ENCODE measurements around the gene PRKACB.
A peak's percentile ranks its signal among the peaks of the same experiment; 100 is the strongest.

PRKACB gene

DNA sequence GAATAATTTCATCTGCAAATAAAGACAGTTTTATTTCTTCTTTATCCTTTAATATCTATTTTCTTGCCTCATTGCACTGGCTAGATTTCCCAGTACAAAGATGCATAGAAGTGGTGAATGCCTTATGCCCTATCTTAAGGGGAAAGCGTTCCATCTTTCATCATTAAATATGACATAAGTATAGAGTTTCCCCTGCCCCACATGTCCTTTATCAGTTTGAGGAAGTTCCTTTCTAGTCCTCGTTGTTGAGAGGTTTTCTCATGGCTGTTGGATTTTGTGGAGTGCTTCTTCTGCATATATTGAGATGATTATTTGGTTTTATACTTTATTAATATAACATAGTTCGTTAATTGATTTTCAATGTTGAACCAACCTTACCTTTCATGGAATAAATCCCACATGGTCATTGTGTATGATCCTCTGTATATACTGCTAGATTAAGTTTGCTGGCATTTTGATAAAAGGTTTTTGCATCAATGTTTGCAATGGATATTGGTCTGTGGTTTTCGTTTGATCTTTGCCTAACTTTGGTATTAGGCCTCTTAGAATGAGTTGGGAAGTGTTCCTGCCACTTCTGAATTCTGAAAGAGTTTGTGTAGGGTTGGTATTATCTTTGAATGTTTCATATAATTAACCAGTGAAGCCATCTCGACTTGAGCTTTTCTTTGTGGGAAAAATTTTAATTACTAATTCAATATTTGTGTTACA is 15.6 kb downstream of the PRKACB start:
- peak; percentile 63 for DNase-seq

DNA sequence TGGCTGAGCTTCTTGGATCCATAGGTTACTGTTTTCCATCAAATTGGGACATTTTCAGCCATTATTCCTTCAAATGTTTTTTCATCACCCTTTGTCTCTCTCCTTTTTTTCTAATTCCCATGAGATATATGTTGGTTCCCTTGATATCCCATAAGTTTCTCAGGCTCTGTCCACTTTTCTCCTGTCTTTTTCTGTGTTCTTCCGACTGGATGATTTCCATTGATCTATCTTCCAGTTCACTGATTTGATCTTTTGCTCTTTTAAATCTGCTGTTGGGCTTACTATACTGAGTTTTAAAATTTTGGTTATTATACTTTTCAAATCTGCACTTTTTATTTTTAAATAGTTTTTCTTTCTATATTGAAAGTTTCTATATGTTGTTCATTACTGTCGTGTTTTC is 18.2 kb downstream of the PRKACB start:
- DNase-seq, result no peak

DNA sequence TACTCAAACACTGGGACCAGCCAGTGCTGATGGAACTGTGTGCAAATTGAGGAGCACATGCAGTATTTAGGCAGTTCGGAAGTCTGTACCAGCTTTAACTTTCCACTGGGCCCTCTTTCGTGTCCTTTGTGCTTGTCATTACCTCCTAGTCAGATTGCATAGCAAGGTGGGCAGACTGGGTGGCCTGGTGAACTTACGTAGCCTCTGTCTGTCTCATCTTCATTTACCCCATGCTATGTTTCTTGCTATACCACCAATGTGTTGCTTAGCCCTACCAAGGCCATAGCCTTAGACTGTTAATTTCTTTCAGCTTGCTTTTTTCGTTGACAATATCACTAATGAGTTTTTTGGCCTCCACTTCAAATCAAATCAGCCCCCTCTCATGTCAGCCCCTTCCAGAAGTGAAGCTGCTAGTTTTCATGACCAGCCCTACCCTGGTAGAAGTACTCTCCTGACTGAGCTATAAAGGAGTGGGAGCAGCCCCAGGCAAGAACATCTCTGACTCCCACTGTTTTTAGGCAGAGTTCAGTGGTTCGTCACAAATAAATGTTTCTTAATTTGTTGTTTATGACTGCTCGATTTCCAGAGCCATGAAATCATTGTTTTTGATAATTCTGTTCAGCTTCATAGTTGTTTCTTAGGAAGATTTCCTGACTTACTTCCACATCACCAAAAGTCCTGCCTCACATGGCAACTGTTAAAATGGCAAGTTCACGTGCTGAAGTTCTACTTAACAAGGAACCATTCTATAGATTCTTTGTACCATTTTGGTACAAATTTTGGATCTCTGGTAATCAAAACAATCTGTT is 19.3 kb downstream of the PRKACB start:
- no peak for DNase-seq

DNA sequence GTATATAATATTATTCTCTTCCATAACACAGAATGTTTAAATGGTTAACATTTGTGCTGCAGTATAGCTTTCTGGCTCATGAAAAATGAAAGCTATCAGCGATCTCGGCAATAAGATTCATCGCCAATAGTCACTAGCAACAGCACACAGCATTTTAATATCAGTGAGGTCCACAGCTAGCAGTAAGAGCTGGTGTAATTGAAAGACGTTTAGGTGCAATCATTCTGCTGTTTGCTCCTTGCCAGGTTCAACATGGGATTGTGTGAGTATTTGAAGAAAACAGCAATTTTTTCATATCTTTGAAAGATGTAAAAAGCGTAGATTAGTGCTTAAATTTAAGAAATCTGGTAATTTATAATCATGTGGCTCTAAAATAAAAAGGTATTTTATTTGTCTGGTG is 20.1 kb downstream of the PRKACB start:
- DNase-seq, result no peak

DNA sequence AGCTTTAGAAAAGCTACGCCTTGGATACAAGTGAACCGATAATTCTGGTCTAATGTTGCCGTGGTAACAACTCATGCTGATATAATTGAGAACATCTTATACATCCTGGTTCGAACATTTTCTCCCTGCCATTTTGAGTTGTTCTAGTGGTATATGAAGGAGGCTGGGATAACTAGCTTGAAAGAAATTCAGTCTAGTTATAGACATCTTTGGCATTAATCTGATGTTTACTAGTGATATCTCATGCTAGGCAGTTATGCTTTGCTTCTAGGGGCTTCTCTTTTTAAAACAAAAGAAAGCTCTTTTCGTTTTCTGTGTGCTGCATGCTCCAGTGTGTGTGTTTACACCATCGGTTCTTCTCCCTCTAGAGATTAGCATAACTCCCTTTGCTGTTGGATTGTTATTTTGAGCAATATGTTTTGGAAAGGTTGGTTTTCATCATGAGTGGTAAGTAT is 20.5 kb downstream of the PRKACB start:
- DNase-seq, result no peak

DNA sequence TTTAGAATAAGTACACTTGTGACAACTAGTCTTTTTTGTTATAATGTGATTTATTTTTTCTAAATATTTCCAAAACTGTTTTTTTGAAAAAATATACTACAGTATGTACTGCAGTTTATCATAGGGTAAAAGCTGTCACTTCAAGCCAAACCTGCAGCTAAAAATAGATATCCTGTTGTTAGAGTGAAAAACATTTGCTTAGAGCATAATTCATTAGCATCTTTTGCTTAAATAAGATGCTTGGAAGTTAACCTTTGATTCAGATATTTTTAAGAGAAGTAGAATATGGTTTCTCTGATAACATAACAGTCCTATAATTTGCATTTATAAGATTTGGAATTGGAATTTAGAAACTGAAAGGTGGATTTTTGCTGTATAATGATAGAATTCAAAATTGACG is 21.5 kb downstream of the PRKACB start:
- peak; percentile 22 for DNase-seq

DNA sequence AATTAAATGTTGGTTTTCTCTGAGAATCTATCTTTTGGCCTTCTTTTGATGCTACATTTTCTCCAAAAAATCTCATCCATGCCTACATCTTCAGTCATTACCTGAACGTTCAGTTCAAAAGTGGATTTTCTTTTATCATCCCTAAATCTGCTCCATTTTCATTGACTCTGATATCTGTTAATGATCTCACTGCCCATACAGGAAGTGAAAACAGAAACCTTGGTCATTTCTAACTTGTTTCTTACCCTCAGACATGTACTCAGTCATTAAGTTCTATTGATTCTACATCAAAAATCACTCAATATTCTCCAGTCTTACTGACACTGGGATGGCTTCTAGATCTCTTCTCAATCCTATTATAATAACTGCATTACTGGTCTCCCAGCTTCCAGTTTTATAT is 22.7 kb downstream of the PRKACB start:
- no peak for DNase-seq

DNA sequence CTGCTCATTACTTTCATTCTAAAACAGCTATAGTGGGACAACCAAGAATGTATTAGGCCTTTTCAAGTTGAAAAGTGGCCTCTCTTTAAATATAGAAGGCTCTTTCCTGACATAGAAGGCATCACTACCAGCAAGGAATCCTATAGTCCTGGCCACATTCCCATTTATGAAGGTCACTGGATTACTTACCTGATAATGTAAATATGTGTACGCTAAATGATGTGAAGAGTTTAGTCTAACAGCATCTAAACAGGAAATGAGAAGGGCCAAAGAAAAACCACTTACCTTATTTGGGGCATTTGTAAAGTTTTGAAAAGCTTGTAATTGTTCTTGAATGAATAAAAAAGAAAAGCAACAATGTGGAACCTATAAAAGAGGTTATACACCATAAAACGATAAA is 24.7 kb downstream of the PRKACB start:
- no peak for DNase-seq

DNA sequence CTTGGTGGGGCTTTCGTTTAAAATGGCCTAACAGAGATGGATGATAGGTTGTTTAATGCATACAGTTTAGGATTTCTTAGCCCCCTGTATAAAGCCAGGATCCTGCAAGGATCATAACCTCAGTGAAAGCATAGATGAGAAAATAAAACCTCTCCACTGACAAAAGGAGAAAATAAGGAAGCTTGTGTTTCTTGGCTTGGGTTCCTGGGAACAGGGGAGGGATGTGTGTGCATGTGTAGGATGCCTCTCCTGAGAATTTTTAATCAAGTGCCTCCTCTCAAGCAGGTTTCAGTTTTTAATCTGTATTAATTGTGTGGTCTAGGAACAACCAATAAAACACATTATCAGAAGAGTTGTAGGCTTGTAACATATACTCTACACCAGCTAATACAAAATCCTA is 26.1 kb downstream of the PRKACB start:
- no peak for DNase-seq

DNA sequence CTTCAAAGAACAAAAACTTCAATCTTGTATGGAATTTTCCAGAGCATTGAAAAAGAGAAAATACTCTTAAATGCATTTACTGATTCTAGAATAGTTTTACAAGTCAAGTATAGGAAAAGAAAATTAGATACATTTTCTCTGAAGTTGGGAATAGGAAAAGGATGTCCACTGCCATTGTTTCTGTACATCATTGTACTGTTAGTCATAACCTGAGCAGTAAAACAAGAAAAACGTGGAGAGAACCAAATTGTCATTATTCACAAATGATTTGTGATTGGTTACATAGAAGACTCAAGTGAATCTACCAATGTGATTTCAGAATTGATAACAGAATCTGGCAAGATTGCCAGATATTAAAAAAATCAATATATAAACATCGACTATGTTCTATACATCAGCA is 27.4 kb downstream of the PRKACB start:
- DNase-seq, result no peak

DNA sequence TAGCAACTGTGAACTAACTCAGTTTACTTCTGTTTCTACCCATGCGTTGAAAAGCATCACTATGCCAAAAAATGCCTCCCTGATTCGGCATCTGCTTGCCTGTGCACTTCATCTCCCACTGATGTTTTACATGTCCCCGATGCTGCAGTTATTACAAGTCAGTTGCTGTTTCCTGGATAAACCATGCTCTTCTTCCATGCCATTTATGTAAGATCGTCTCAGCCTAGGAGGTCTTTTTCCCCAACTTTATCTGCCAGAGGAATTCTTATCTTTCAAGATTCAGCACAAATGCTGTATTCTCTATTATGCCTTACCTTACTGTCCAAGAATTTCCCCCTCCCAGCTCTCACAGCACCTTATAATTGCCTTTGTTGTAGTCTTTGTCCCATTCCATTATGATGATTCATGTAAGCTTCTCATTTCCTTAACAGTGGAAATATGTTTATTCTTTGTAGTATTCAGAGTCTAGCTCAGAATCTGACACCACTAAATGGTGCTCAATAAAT is 30.0 kb downstream of the PRKACB start:
- no peak for DNase-seq

DNA sequence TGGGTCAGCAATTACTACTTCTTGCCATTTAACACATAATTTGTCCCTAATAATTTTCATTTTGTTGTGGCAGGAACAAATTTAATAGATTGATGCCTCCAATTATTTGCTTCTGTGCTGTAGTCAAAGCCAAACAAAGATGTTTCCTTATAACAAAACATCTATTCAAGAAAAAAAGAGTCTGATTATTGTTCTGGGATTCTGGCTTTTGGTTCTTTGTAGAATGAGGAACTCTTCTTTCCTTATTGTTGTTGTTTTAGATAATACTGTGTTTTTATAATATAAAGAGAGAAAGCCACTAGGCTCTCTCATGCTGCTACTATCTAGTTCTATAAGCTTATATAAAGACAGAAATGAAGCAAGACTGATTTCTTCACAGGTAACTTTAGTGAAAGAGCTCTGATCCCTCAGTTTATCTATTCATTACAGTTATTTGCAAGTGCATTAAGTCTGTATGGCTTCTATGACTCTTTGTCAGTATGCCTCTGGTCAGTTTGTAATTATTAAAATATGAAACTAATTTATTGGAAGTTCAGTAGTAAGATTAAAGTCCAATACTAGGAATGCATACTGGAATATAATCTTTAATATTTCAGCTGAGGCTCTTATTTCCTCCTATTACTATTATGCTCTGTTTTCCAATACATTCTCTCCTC is 37.4 kb downstream of the PRKACB start:
- DNase-seq, result no peak

DNA sequence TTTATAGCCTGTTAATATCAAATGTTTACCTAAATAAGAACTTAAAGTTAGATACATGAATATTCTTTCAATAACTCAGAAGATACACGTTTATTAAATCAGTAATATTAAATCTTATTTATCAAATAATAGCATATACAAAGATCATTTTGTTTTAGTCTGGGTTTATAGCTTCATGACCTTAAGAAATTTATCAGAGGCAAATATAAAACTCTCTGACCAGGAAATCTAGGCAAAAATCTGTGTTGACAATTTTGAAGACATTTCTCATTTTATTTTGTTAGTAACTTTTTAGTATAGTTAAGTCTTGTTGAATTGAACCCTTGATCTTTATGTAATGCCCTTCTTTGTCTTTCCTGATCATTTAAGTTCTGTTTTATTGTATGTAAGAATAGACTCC is 46.4 kb downstream of the PRKACB start:
- no peak for DNase-seq

DNA sequence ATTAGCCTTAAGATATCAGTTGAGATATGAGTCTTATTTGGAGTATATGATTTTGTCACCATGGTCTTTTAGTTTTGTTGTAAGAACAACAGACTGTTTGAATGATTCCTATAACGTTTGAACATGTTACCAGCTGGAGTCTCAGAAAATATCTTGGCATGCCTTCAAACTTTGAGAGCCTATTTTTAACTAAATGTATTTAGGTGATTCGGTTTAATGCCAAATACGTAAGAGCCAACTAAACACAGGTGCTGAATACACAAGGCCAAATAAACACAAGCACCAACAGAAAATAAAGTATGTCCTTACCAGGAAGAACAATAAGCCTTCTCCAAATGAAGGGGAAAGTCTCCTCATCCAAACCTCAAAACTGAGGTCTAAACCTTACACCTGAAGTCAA is 48.6 kb downstream of the PRKACB start:
- no peak for DNase-seq

DNA sequence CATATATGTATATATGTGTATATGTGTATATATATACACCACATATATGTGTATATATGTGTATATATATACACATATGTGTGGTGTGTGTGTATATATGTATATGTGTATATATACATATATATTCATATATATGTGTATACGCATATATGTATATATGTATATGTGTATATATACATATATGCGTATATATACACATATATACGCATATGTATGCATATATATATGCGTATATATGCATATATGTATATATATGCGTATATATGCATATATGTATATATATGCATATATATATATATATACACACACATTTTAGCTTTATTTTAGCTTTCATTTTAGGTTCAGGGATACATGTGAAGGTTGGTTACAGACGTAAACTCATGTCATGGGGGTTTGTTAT is 54.8 kb downstream of the PRKACB start:
- DNase-seq, result no peak

DNA sequence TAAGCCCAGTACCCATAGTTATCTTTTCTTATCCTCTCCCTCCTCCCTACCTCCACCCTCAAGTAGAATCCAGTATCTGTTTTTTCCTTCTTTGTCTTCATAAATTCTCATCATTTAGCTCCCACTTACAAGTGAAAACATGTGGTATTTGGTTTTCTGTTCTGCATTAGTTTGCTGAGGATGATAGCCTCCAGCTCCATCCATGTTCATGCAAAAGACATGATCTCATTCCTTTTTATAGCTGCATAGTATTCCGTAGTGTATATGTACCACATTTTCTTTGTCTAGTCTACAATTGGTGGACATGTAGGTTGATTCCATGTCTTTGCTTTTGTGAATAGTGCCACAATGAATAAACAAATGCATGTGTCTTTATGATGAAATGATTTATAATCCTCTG is 55.2 kb downstream of the PRKACB start:
- no peak for DNase-seq

DNA sequence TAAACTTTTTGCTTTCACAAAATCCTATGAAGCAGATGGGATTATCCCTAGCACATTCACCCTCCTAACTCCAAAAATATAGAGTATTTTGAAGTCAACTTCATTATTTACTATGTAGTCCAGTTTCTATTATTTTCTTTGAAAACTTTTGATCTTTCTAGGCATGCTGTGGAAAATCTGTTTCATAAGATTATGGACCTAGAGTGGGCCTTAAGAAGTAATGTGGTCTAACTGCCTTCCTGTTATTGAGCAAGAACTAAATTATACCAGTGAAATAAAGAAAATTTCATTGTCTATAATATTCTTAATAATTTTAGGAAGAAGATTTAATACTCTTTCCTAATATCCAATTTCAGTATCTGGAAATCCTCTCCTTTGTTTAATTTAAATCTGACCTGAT is 58.1 kb downstream of the PRKACB start:
- DNase-seq, result peak; percentile 49

DNA sequence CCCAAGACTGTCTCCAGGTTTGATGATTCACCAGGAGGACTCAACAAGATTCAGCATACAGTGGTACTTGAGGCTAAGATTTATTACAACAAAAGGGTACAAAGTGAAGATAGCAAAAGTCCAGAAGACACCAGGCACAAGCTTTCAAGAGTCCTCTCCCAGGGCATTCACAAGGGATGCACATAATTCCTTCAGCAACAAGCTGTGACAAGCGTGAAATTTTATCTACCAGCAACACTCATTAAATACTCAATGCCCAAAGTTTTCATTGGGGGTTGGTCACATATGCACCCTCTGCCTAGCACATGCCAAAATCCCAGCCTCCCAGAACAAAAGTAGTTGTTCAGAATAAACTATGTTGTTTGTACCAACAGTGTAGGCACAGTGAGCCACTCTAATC is 62.3 kb downstream of the PRKACB start:
- no peak for DNase-seq

DNA sequence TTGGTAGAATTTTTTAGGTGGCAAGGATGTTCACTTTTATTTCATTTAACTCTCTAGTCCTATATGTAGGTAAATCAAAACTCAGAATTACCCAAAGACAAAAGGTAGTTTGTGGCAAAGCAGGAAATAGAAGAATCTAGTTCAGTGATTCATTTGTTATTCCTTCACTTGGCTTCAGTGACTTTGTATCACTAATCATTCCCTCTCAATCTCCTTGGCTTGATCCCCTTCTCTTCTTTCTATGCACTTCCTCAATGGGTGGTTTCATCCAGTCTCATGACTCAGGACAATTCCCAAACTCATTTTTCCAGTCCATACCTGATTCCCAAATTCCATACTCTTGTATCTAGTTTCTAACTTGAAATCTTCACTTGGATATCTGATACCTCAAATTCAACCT is 64.9 kb downstream of the PRKACB start:
- DNase-seq, result no peak

DNA sequence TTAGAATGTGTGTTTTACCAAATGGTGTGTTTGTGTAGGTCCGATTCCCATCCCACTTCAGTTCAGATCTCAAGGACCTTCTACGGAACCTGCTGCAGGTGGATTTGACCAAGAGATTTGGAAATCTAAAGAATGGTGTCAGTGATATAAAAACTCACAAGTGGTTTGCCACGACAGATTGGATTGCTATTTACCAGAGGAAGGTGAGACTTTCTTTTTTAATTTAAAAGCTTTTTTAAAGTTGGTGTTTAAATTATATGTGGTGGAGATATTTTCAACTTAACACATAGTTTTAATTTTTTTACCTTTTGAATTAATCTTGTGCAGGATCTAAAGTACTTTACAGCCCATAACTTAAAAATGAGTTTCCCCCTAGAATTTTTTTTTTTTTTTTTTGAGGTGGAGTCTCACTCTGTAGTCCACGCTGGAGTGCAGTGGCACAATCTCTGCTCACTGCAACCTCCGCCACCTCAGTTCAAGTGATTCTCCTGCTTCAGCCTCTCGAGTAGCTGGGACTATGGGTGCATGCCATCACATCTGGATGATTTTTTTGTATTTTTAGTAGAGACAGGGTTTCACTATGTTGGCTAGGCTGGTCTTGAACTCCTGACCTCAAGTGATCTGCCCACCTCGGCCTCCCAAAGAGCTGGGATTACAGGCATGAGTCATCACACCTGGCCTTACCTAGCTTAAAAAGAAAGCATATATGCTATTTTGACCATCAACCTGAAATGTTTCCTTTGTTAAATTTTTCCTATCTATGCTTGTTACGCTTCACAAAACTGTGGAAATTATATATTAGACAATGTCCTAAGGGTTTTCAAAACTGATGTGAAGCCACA is 70.3 kb downstream of the PRKACB start:
- DNase-seq, result no peak

DNA sequence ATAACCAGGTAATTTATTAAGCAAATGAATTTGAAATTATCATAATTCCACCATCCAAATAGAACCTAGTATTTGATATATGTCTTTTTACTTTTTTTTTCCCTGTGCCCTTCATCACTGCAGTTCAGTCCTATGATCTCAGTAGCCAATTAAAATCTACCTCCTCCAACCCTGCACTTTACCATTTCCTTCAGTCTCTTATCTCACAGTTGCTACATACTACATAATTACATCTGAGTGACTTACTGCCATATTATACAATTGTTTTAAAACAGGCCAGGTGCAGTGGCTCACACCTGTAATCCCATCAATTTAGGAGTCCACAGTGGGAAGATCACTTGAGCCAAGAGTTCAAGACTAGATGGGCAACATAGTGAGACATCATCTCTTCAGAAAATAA is 73.2 kb downstream of the PRKACB start:
- DNase-seq, result no peak

DNA sequence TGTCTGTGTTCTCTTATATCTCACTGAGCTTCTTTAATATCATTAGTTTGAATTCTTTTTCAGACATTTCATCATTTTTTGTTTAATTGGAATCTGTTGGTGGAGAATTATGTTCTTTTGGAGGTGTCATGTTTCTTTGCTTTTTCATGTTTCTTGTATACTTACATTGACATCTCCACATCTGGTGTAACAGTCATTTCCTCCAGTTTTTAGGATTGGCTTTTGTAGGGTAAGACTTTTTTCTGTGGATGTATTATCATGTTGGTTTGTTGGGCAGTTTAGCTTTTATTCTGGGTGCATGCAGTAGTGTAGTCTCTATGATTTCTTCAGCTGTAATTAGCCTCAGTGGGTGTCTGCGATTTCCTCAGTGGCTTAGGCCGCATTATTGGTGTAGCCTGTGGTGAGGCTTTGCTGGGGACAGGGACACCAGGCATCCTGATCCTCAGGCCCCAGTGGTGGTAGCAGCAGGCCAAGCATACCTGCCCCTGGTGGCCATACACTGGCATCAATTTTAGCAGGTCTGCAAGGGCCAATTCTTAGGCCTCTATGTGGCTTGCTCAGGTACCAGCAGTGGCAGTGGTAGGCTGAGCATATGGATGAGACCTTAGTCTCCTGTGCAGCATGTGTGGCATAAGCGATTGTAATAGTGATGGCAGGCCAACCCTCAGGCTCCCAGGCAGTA is 79.8 kb downstream of the PRKACB start:
- DNase-seq, result no peak
